Fibroblast of pulmonary artery (primary cell): Measurements from ENCODE around the gene CYP4B1.

Experiments
- DNase-seq: peaks from one replicate; pipeline ENCODE4 v3.0.0-alpha.2; 2010; ENCODE audit warnings: low read depth
- H3K4me3 ChIP-seq: replicated peaks from 2 replicates; pipeline ENCODE4 v1.5.1; 2011; ENCODE audit warnings: low read depth, mild to moderate bottlenecking, control low read depth, low read length, moderate library complexity
- CTCF ChIP-seq: IDR thresholded peaks from 2 replicates; pipeline ENCODE4 v1.5.1; 2011; ENCODE audit warnings: mild to moderate bottlenecking, control low read depth, low read length, inconsistent platforms; ENCODE audit errors: missing control alignments

CYP4B1 gene

DNA sequence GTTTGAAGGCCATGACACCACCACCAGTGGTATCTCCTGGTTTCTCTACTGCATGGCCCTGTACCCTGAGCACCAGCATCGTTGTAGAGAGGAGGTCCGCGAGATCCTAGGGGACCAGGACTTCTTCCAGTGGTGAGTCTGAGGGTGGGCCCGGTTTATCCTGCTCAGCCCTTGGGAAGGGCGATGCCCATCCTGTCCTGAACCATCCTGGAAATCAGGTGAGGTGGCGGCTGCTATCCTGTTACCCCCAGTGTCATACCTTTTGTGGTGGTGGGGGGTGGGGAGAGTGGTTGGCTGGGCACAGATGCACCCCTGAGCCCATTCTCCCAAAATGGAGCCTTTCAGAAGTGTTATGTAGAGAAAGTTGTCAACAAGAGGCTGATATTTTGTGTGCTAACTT lies 16.3 kb downstream of the CYP4B1 start:
- no peak for DNase-seq
- TF ChIP-seq CTCF: no peak

GRCh38 chr1:46816930-46817329 lies 18.1 kb downstream of the CYP4B1 start:
- no peak for DNase-seq
- H3K4me3 ChIP-seq: no peak overlapping the region
- no peak for TF ChIP-seq CTCF

More for the DNA sequence above, 16.3 kb downstream of the CYP4B1 start:
- H3K4me3 ChIP-seq: no peak overlapping the region

DNA sequence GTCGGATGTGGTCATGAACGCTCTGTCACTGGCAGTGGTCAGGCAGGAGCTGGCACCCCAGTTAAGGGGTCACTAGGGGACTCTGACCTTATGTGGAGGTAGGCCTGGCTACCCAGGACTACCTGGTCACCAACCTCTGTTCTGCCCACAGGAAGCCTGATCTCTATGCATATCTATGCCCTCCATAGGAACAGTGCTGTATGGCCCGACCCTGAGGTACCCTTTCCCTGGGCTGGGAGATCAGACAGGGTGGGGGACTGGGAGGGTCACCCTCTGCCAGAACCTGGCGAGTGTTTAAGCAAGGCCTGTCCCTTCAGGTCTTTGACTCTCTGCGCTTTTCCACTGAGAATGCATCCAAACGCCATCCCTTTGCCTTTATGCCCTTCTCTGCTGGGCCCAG lies 19.0 kb downstream of the CYP4B1 start:
- H3K4me3 ChIP-seq: no peak overlapping the region
- DNase-seq: no peak
- TF ChIP-seq CTCF: no peak

DNA sequence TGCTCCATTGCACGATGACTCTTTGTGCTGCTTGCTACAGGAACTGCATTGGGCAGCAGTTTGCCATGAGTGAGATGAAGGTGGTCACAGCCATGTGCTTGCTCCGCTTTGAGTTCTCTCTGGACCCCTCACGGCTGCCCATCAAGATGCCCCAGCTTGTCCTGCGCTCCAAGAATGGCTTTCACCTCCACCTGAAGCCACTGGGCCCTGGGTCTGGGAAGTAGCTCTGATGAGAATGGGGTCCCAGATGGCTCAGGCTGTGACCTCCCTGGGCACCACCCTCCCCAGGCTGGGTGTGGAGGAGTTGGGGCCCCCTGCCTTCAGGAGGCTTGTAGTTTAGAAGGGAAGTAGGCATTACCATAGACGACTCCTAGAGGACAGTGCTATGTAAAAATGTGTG lies 19.7 kb downstream of the CYP4B1 start:
- DNase-seq: no peak
- H3K4me3 ChIP-seq: no peak overlapping the region
- TF ChIP-seq CTCF: no peak

DNA sequence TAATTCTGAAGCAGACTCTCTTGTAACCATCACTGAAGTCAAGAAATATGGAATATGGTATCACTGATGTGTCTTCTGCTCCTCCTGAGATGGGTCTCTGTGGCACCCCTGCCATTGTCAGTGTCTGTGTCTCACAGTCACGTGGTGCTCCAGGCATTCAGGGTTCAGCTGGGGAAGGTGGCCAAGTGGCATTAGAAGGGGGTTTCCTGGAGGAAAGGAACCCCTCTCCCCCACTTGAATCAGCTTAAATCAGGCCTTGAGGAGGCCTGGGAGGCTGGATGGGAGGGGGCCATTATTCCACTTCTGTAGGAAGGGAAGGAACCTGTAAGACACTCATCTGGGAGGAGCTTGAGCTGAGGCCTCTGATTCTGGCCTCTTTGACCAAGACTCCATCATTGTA lies 20.5 kb downstream of the CYP4B1 start:
- H3K4me3 ChIP-seq: no peak overlapping the region
- DNase-seq: no peak
- TF ChIP-seq CTCF: no peak

GRCh38 chr1:46820076-46820475 lies 21.2 kb downstream of the CYP4B1 start:
- no peak overlapping the region for H3K4me3 ChIP-seq
- no peak for DNase-seq
- no peak for TF ChIP-seq CTCF

DNA sequence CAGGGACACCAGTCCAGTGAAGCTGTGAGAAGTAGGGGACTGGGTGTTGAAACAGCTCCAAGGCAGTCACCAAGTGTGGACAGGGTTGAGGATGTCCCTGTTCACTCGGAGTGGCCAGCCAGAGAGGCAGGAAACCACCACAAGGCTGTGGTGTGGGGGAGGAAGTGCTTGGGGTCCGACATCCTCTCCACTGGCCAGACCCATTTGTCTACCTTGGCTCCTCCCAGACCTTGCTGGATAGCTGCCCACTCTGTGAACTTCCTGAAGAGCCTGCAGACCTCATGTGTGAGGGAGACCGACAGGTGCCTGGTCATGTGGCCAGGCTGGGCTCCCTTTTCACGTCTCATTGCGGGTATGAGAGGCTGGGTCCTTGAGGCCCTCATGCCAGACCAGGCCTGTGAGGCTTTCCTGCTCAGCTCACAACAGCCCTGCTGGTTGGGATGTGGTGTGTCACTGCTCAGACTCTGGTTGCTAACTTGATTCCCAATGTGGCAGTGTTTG lies 21.8 kb downstream of the CYP4B1 start:
- no peak overlapping the region for H3K4me3 ChIP-seq
- DNase-seq: no peak
- TF ChIP-seq CTCF: no peak
